OCI-LY3 (cell line): ENCODE data around the gene HDDC2.

Experiments used
- EZH2phosphoT487 ChIP-seq: fragments of 200-600 bp; shearing (Covaris generic); IDR thresholded peaks from 2 replicates; pipeline ENCODE4 v1.6.1; 2018; ENCODE audit warnings: antibody characterized with exemption, mixed run types, low read depth
- TF ChIP-seq, protein P1 (sequence below): fragments of 200-600, 300-600 bp; sonication (generic); IDR thresholded peaks from 2 replicates; pipeline ENCODE4 v1.5.1; 2014; ENCODE audit warnings: antibody characterized with exemption, low read length, low read depth

DNA sequence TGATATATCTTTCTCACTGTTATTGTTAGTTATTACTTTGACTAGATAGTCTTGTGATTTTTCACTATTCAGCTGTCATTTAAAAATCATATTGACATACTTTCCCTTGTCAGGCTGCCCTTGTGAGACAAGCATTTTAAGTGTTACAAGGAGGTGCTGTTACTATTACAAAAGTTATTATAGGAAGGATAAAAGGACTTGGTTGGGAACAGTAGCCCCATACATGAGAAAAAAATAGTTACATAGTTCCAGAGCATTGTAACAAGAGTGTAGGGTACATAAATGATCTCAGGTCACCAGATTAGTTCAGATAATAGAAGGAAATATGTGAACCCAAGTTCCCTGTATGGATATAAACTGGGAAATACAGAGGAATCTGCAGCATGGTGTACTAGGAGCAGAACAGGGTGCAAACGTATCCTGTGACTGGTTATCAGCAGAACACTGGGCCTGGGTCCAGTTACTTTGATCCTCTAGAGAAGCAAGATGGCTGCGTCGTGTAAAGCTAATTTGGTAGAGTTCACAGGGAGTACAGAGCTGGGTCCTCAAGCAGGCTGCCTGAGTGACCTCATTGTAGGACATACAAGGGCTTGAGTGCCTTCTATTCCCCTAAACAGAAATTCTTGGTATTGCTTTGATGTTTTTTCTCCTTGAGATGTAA lies 38.5 kb upstream of the HDDC2 start:
- TF ChIP-seq, protein P1, sequence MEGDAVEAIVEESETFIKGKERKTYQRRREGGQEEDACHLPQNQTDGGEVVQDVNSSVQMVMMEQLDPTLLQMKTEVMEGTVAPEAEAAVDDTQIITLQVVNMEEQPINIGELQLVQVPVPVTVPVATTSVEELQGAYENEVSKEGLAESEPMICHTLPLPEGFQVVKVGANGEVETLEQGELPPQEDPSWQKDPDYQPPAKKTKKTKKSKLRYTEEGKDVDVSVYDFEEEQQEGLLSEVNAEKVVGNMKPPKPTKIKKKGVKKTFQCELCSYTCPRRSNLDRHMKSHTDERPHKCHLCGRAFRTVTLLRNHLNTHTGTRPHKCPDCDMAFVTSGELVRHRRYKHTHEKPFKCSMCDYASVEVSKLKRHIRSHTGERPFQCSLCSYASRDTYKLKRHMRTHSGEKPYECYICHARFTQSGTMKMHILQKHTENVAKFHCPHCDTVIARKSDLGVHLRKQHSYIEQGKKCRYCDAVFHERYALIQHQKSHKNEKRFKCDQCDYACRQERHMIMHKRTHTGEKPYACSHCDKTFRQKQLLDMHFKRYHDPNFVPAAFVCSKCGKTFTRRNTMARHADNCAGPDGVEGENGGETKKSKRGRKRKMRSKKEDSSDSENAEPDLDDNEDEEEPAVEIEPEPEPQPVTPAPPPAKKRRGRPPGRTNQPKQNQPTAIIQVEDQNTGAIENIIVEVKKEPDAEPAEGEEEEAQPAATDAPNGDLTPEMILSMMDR: no peak
- no peak for TF ChIP-seq EZH2phosphoT487
